ENCODE results near the gene KLHL6. TPM values are rescaled to one million over a fixed set of nuclear protein-coding genes. Genes with fewer than 3 reads are reported as not detected.

The KLHL6 gene
- total RNA-seq, 1 donor from 2014 or later: not detected

GRCh38 chr3:183591881-183592521 lies 36.5 kb upstream of the KLHL6 start:
- no peaks in the 10 kb centered on the region for H3K4me1 Mint-ChIP-seq (ENCODE audit: unreplicated experiment)
- H3K27me3 Mint-ChIP-seq (ENCODE audit: unreplicated experiment): peaks cover 17% of the 10 kb centered on the region
- no peak overlapping the region for H3K4me3 Mint-ChIP-seq (ENCODE audit: unreplicated experiment)
- no peak for DNase-seq (ENCODE audit: extremely low spot score, unreplicated experiment)
- no peaks in the 10 kb centered on the region for H3K36me3 Mint-ChIP-seq (ENCODE audit: unreplicated experiment)
- no peak overlapping the region for H3K27ac Mint-ChIP-seq (ENCODE audit: unreplicated experiment)
- no peaks in the 10 kb centered on the region for H3K9me3 Mint-ChIP-seq (ENCODE audit: unreplicated experiment)
- peak; percentile 26 for TF ChIP-seq CTCF (IDR thresholded peaks at IDR 0.05)

GRCh38 chr3:183590442-183590841 lies 34.9 kb upstream of the KLHL6 start:
- no peaks in the 10 kb centered on the region for H3K9me3 Mint-ChIP-seq (ENCODE audit: unreplicated experiment)
- peaks cover 17% of the 10 kb centered on the region for H3K27me3 Mint-ChIP-seq (ENCODE audit: unreplicated experiment)
- no peak overlapping the region for H3K27ac Mint-ChIP-seq (ENCODE audit: unreplicated experiment)
- H3K4me3 Mint-ChIP-seq (ENCODE audit: unreplicated experiment): no peak overlapping the region
- no peak for TF ChIP-seq CTCF (IDR thresholded peaks at IDR 0.05)
- no peak for DNase-seq (ENCODE audit: extremely low spot score, unreplicated experiment)
- no peaks in the 10 kb centered on the region for H3K4me1 Mint-ChIP-seq (ENCODE audit: unreplicated experiment)
- no peaks in the 10 kb centered on the region for H3K36me3 Mint-ChIP-seq (ENCODE audit: unreplicated experiment)

- Mint-ChIP-seq H3K27ac (ENCODE audit: unreplicated experiment) (no peak overlapping the region), H3K9me3 (ENCODE audit: unreplicated experiment) (no peaks in the 10 kb centered on the region), H3K4me3 (ENCODE audit: unreplicated experiment) (no peak overlapping the region), H3K36me3 (ENCODE audit: unreplicated experiment) (no peaks in the 10 kb centered on the region), H3K4me1 (ENCODE audit: unreplicated experiment) (no peaks in the 10 kb centered on the region), H3K27me3 (ENCODE audit: unreplicated experiment) (peaks cover 17% of the 10 kb centered on the region)
- DNase-seq (ENCODE audit: extremely low spot score, unreplicated experiment): no peak
- no peak for TF ChIP-seq CTCF (IDR thresholded peaks at IDR 0.05)
These were observed 31.8 kb upstream of the KLHL6 start for GRCh38 chr3:183587336-183587735.

GRCh38 chr3:183586477-183586876 lies 31.0 kb upstream of the KLHL6 start:
- no peak for TF ChIP-seq CTCF (IDR thresholded peaks at IDR 0.05)
- Mint-ChIP-seq H3K27ac (ENCODE audit: unreplicated experiment) (no peak overlapping the region), H3K36me3 (ENCODE audit: unreplicated experiment) (no peaks in the 10 kb centered on the region), H3K4me3 (ENCODE audit: unreplicated experiment) (no peak overlapping the region), H3K4me1 (ENCODE audit: unreplicated experiment) (no peaks in the 10 kb centered on the region), H3K27me3 (ENCODE audit: unreplicated experiment) (peaks cover 18% of the 10 kb centered on the region), H3K9me3 (ENCODE audit: unreplicated experiment) (no peaks in the 10 kb centered on the region)
- DNase-seq (ENCODE audit: extremely low spot score, unreplicated experiment): no peak

- Mint-ChIP-seq H3K9me3 (ENCODE audit: unreplicated experiment) (no peaks in the 10 kb centered on the region), H3K4me3 (ENCODE audit: unreplicated experiment) (no peak overlapping the region), H3K4me1 (ENCODE audit: unreplicated experiment) (no peaks in the 10 kb centered on the region), H3K27ac (ENCODE audit: unreplicated experiment) (no peak overlapping the region), H3K27me3 (ENCODE audit: unreplicated experiment) (peaks cover 24% of the 10 kb centered on the region), H3K36me3 (ENCODE audit: unreplicated experiment) (no peaks in the 10 kb centered on the region)
- DNase-seq (ENCODE audit: extremely low spot score, unreplicated experiment): no peak
- no peak for TF ChIP-seq CTCF (IDR thresholded peaks at IDR 0.05)
These were observed 29.4 kb upstream of the KLHL6 start for GRCh38 chr3:183584914-183585280.
